ENCODE data around the gene EVX1.

DNA sequence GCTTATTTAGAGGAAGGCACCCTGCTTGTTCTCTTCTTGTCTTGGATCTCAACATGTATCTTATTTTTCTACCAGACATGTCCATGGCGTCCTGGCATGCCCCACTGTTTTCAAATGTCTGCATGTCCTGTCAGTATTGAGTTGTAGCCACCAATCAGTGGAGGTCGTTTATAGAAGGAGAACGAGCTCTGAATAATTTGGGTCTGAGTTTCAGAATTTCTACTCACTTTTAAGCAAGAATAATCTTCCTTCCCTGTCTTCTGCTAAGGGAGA lies 39.8 kb upstream of the EVX1 start:
- TF ChIP-seq CTCF (IDR thresholded peaks at IDR 0.05) = no peak
- TF ChIP-seq EZH2 (IDR thresholded peaks at IDR 0.05) = no peak
- TF ChIP-seq EZH2phosphoT487 (IDR thresholded peaks at IDR 0.05) = no peak

All from neural progenitor cell (in vitro differentiated cells).